MG63 (cell line): ENCODE data around the gene UNC13D. TPM values are rescaled to one million over a fixed set of nuclear protein-coding genes. Genes with fewer than 3 reads are reported as not detected.

Experiments used
- DNase-seq: peaks from one replicate; pipeline ENCODE4 v3.0.0-alpha.2; 2020
- H3K27me3 ChIP-seq: fragments of 250-450 bp; sonication (Bioruptor Pico); 2 replicates; pipeline ENCODE4 v1.5.1; 2020; ENCODE audit warnings: mild to moderate bottlenecking, moderate library complexity
- H3K36me3 ChIP-seq: fragments of 250-450 bp; sonication (Bioruptor Pico); 2 replicates; pipeline ENCODE4 v1.5.1; 2020; ENCODE audit warnings: mild to moderate bottlenecking, moderate library complexity
- H3K4me3 ChIP-seq: fragments of 250-450 bp; sonication (Bioruptor Pico); 2 replicates; pipeline ENCODE4 v1.5.1; 2020; ENCODE audit warnings: mild to moderate bottlenecking, moderate library complexity
- H3K9me3 ChIP-seq: fragments of 250-450 bp; sonication (Bioruptor Pico); 2 replicates; pipeline ENCODE4 v1.5.1; 2020; ENCODE audit warnings: mild to moderate bottlenecking, moderate library complexity
- total RNA-seq: library from RNA; depleted of rRNA; stranded (reverse); fragments of >200 nt; shearing (Covaris generic); gene quantifications from 2 replicates; pipeline ENCODE4 v1.2.3, GENCODE V29; 2014; ENCODE audit warnings: low replicate concordance

Gene UNC13D
- total RNA-seq, 1 experiment from 2014 or later: 0.23 TPM

DNA sequence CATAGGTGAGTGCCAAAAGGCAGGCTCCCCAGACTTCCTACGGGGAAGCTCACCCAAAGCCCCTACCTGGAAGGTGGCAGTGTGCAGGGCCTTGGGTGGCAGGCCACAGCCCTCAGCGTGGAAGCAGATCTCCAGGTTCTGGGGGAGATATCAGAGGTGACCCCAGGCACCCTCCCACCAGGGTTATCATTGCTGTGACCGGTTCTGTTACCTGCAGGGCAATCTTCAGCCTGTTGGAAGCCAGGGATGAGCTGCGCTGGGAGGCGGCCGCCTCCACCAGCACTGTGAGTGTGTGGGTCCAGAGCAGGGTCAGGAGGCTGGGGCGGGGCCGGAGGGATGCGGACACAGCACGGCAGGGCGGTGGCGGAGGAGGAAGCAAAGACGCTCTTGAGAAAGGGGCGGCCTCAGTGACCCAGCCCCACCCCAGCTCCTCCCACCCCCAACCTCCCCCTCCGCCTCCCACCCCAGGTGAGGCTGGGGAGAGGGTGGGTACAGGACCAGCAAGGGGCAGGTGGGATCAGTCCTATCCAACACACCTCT, 13.1 kb downstream of the UNC13D start:
- Histone ChIP-seq H3K4me3 (no peak overlapping the region), H3K27me3 (no peaks in the 10 kb centered on the region), H3K36me3 (no peaks in the 10 kb centered on the region), H3K9me3 (no peaks in the 10 kb centered on the region)
- no peak for DNase-seq

- no peak for DNase-seq
- Histone ChIP-seq H3K27me3 (no peaks in the 10 kb centered on the region), H3K9me3 (no peaks in the 10 kb centered on the region), H3K36me3 (peaks cover 4% of the 10 kb centered on the region), H3K4me3 (no peak overlapping the region)
Measured at GRCh38 chr17:75830164-75831031, 13.8 kb downstream of the UNC13D start.

DNA sequence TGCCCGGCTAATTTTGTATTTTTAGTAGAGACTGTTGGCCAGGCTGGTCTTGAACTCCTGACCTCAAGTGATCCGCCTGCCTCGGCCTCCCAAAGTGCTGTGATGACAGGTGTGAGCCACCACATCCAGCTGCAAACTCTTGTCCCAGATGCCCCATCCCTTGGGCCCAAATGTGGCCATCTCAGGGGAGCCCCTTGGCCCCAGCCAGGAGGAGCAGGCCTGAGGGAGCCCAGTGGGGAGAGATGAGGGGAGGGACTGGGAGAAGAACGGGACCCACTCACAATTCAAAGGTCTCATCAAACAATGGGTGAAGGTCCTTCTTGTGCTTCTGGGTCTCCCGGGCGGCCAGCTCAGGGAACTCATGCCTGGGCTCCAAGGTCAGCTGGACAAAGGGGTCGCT, 14.5 kb downstream of the UNC13D start:
- Histone ChIP-seq H3K9me3 (no peaks in the 10 kb centered on the region), H3K27me3 (no peaks in the 10 kb centered on the region), H3K36me3 (peaks cover 4% of the 10 kb centered on the region), H3K4me3 (no peak overlapping the region)
- DNase-seq: no peak

DNA sequence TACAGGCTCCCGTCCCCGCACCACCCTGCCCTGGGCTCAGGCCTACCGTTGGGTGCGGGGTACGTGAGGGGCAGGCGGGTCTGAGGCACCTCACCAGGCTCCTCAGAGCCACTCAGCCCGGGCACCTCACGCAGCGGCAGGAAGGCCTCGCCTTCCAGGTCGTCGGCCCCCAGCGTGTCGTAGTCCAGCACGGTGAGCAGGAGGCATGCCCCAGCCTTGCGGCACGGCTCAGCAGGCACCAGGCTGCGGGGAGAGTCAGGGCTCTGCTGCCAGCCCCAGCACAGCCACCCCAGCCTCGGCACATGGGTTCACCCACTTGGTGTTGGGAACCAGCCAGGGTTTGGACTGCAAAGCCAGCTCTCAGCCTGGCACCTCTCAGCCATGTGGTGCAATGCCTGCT, 15.5 kb downstream of the UNC13D start:
- Histone ChIP-seq H3K4me3 (no peak overlapping the region), H3K36me3 (peaks cover 6% of the 10 kb centered on the region), H3K27me3 (no peaks in the 10 kb centered on the region), H3K9me3 (no peaks in the 10 kb centered on the region)
- no peak for DNase-seq

DNA sequence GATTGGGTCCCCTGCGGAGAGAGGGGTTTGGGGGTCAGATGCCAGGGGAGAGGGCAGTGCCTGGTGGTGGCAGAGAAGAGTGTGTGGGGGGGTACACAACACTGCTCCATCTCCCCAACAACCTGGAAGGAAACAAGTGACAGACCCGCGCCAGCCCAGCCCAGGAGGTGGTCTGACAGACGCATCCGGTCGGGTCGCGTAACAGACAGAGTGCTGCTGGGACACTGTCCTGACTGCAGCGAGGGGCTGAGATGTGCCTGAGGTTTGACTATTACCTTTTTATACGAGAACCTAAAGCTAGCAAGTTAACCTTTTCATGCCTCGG, 16.2 kb downstream of the UNC13D start:
- Histone ChIP-seq H3K27me3 (no peaks in the 10 kb centered on the region), H3K36me3 (peaks cover 10% of the 10 kb centered on the region), H3K9me3 (no peaks in the 10 kb centered on the region), H3K4me3 (no peak overlapping the region)
- no peak for DNase-seq

GRCh38 chr17:75827308-75828075, 16.7 kb downstream of the UNC13D start:
- DNase-seq: peak; percentile 36
- Histone ChIP-seq H3K27me3 (no peaks in the 10 kb centered on the region), H3K36me3 (peaks cover 13% of the 10 kb centered on the region), H3K4me3 (no peak overlapping the region), H3K9me3 (no peaks in the 10 kb centered on the region)

- DNase-seq: no peak
- H3K27me3 ChIP-seq: no peaks in the 10 kb centered on the region
- no peaks in the 10 kb centered on the region for H3K9me3 ChIP-seq
- no peak overlapping the region for H3K4me3 ChIP-seq
- peaks cover 21% of the 10 kb centered on the region for H3K36me3 ChIP-seq
Measured at GRCh38 chr17:75826561-75827307, 17.5 kb downstream of the UNC13D start.

DNA sequence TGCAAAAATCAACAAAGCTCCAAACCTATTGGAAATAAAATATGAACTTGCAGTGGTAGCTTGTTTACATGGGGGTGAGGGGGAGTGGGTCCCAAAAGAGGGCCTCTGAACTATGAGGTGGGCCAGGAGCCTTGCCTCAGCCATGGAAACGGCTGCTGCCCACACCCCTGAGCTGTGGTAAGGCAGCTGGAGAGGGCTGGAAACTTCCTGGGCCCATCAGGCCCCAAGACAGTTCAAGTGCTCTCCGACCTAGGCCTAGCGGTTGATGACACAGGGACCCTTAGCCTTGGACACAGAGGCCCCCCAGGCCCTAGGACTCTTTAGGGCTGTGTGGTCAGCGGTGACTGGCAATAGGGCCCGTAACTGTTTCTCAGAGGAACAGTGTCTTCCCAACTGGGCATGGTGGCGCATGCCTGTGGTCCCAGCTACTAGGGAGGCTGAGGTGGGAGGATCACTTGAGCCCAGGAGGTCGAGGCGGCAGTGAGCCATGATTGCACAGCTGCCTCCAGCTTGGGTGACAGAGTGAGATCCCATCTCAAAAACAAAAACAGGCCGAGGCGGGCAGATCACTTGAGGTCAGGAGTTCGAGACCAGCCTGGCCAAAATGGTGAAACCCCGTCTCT, 18.3 kb downstream of the UNC13D start:
- no peaks in the 10 kb centered on the region for H3K9me3 ChIP-seq
- no peak for DNase-seq
- peaks cover 29% of the 10 kb centered on the region for H3K36me3 ChIP-seq

DNA sequence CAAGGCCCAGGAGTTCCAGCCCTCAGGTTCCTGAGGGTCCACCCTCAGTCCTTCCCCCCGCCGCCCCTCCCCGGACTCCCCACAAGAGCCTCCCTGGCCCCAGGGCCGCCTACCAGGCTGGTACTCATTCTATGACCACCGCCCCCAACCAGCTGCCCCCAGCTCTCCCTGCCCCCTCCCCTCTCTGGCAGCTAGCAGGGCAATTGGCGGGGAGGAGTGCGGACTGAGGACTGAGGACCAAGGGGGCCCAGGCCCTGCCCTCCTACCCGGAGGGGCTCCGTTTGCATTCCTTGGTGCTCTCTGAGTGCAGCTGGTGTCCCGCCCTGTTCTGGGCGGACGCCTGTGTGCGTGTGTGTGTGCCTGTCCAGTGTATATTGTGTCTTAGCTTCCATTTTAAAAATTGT, 19.1 kb downstream of the UNC13D start:
- H3K9me3 ChIP-seq: no peaks in the 10 kb centered on the region
- no peak overlapping the region for H3K4me3 ChIP-seq
- H3K36me3 ChIP-seq: peaks cover 32% of the 10 kb centered on the region
- no peaks in the 10 kb centered on the region for H3K27me3 ChIP-seq
- DNase-seq: no peak

More for the DNA sequence above, 18.3 kb downstream of the UNC13D start:
- H3K4me3 ChIP-seq: no peak overlapping the region
- H3K27me3 ChIP-seq: no peaks in the 10 kb centered on the region

DNA sequence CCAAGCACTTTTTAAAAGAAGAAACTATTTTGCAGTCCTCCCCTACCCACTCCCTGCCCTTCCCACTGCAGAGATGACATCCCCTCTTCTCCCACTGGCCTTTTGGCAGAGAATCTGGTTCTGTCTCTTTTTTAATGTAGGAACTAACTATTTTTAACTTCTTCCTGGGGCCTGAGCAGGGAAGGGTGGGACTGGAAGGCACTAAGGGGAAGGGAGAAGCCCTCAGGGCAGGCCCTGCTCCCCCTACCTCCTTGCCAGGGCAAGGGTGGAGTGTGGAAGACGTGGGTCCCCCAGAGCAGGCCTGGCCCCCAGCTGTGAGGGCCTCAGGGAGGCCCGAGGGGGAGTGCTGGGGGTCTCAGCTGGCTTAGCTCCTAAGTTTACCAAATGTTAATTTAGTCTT, 19.5 kb downstream of the UNC13D start:
- peaks cover 37% of the 10 kb centered on the region for H3K36me3 ChIP-seq
- DNase-seq: no peak
- H3K9me3 ChIP-seq: no peaks in the 10 kb centered on the region
- no peaks in the 10 kb centered on the region for H3K27me3 ChIP-seq
- H3K4me3 ChIP-seq: no peak overlapping the region

- H3K27me3 ChIP-seq: no peaks in the 10 kb centered on the region
- no peaks in the 10 kb centered on the region for H3K9me3 ChIP-seq
- peaks cover 43% of the 10 kb centered on the region for H3K36me3 ChIP-seq
- no peak for DNase-seq
- H3K4me3 ChIP-seq: no peak overlapping the region
Measured at GRCh38 chr17:75824050-75824552, 20.1 kb downstream of the UNC13D start.

- Histone ChIP-seq H3K36me3 (peaks cover 49% of the 10 kb centered on the region), H3K4me3 (no peak overlapping the region), H3K27me3 (no peaks in the 10 kb centered on the region), H3K9me3 (no peaks in the 10 kb centered on the region)
- no peak for DNase-seq
Measured at GRCh38 chr17:75823257-75824041, 20.8 kb downstream of the UNC13D start.

DNA sequence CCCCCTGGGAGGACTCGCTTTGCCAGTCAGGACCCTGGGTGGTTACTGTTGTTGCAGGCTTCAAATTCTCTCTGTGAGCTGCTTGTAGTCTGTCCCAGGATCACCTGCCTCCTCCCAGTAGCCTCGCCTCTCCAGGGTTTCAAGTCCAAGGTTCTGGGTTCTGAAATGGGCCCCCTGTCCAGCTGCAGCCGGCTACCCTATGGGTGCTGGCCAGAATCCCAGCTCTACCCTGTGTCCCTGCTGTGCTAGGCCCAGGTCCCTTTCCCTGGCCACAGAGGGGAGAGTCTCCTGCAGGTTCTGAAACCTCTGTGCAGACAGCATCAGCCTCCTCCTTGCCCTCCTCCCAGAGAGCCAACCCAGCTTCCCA, 21.4 kb downstream of the UNC13D start:
- peaks cover 54% of the 10 kb centered on the region for H3K36me3 ChIP-seq

DNA sequence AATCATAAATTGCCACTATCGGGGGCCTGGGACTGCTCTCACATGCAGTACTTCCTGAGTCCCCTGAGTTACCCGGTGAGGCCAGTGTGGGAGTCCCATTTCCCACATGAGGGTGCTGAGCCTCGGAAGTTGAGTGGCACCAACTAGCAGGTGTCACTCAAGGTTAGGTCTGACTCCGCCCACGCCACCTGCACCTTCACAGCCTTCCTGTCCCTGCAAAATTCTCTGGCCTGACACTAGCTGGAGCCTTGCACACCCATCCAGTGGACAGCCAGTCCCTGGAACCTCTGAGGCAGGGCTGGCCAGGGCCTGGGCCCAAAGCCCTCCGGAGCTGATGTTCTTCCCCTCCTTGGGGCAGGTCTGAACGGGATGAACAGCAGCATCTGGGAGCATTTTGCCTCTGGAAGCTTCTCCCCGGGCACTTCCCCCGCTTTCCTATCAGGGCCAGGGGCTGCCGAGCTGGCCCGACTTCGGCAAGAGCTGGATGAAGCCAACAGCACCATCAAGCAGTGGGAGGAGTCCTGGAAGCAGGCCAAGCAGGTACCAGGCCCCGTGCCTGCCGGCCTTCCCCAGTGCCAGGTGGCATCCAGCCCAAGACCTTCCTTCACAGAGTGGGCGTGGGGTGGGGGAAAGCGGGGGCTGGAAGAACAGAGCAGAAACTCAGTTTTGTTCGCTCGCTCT, 21.9 kb downstream of the UNC13D start:
- DNase-seq: no peak
- H3K4me3 ChIP-seq: no peak overlapping the region
- H3K9me3 ChIP-seq: no peaks in the 10 kb centered on the region
- H3K27me3 ChIP-seq: no peaks in the 10 kb centered on the region
- peaks cover 59% of the 10 kb centered on the region for H3K36me3 ChIP-seq

More for the DNA sequence above, 21.4 kb downstream of the UNC13D start:
- DNase-seq: no peak
- no peak overlapping the region for H3K4me3 ChIP-seq
- H3K27me3 ChIP-seq: no peaks in the 10 kb centered on the region
- no peaks in the 10 kb centered on the region for H3K9me3 ChIP-seq

GRCh38 chr17:75821552-75821951, 22.7 kb downstream of the UNC13D start:
- Histone ChIP-seq H3K4me3 (no peak overlapping the region), H3K36me3 (peaks cover 66% of the 10 kb centered on the region), H3K9me3 (no peaks in the 10 kb centered on the region), H3K27me3 (no peaks in the 10 kb centered on the region)
- DNase-seq: no peak
